Karpas-422 (cell line): Measurements from ENCODE around the gene AIM2. TPM values are rescaled to one million over a fixed set of nuclear protein-coding genes. Genes with fewer than 3 reads are reported as not detected.

Experiments
- DNase-seq: peaks from one replicate; pipeline ENCODE4 v3.0.0-alpha.2; 2015
- H2AFZ ChIP-seq: fragments of 200-600 bp; sonication (generic); 2 replicates; pipeline ENCODE4 v1.6.1; 2014; ENCODE audit warnings: antibody characterized with exemption, low read length, mixed read lengths
- H3K27ac ChIP-seq: fragments of 200-600 bp; sonication (generic); 2 replicates; pipeline ENCODE4 v1.5.1; 2014; ENCODE audit warnings: mild to moderate bottlenecking, low read length, moderate library complexity
- H3K27me3 ChIP-seq: fragments of 200-600 bp; sonication (generic); 2 replicates; pipeline ENCODE4 v1.6.1; 2014; ENCODE audit warnings: low read length, mixed read lengths
- H3K36me3 ChIP-seq: fragments of 200-600 bp; sonication (generic); 2 replicates; pipeline ENCODE4 v1.6.1; 2014; ENCODE audit warnings: low read length, mixed read lengths; ENCODE audit not compliant: insufficient read depth
- H3K4me1 ChIP-seq: fragments of 200-600 bp; sonication (generic); 2 replicates; pipeline ENCODE4 v1.6.1; 2014; ENCODE audit warnings: mild to moderate bottlenecking, low read length, mixed read lengths
- H3K4me2 ChIP-seq: fragments of 200-600 bp; sonication (generic); 2 replicates; pipeline ENCODE4 v1.6.1; 2014; ENCODE audit warnings: low read length, low read depth, mild to moderate bottlenecking; ENCODE audit not compliant: poor library complexity, severe bottlenecking
- H3K4me3 ChIP-seq: fragments of 200-600 bp; sonication (generic); 2 replicates; pipeline ENCODE4 v1.5.1; 2014; ENCODE audit warnings: mild to moderate bottlenecking, antibody characterized with exemption, low read length, mixed read lengths
- H3K79me2 ChIP-seq: fragments of 200-600 bp; sonication (generic); 2 replicates; pipeline ENCODE4 v1.6.1; 2014; ENCODE audit warnings: mild to moderate bottlenecking, low read length, mixed read lengths
- H3K9ac ChIP-seq: fragments of 200-600 bp; sonication (generic); 2 replicates; pipeline ENCODE4 v1.6.0; 2014; ENCODE audit warnings: low read length
- H3K9me2 ChIP-seq: fragments of 200-600 bp; sonication (generic), shearing (Covaris generic); replicated peaks from 2 replicates; pipeline ENCODE4 v1.6.0; 2014; ENCODE audit warnings: mild to moderate bottlenecking, low read length, moderate library complexity; ENCODE audit not compliant: insufficient read depth
- H3K9me3 ChIP-seq: fragments of 300-700, 200-600 bp; sonication (generic); 2 replicates; pipeline ENCODE4 v1.6.1; 2014; ENCODE audit warnings: low read length, mixed read lengths
- H4K20me1 ChIP-seq: fragments of 200-600 bp; sonication (generic); 2 replicates; pipeline ENCODE4 v1.6.1; 2014; ENCODE audit warnings: mild to moderate bottlenecking, antibody characterized with exemption, low read length, low read depth; ENCODE audit not compliant: insufficient read depth
- total RNA-seq: library from RNA; depleted of rRNA; stranded (reverse); fragments of >200 nt; shearing (Covaris generic); gene quantifications from 2 replicates; pipeline ENCODE4 v1.2.3, GENCODE V29; 2014; ENCODE audit warnings: low replicate concordance

AIM2 gene
- total RNA-seq, 1 experiment from 2014 or later = 2.1 TPM

GRCh38 chr1:159088050-159088449, 11.5 kb upstream of the AIM2 start:
- Histone ChIP-seq H3K4me3 (no peak overlapping the region), H3K4me1 (peaks cover 13% of the 10 kb centered on the region), H3K79me2 (no peaks in the 10 kb centered on the region), H4K20me1 (no peaks in the 10 kb centered on the region), H3K9me3 (no peaks in the 10 kb centered on the region), H2AFZ (0 out of 2 replicates have a peak overlapping the region, but pooled peaks have one; percentile 15), H3K4me2 (peak overlapping the region; percentile 3), H3K9ac (no peak overlapping the region), H3K9me2 (no peaks in the 10 kb centered on the region), H3K27ac (no peak overlapping the region), H3K36me3 (no peaks in the 10 kb centered on the region), H3K27me3 (no peaks in the 10 kb centered on the region)
- no peak for DNase-seq

- no peak for DNase-seq
- Histone ChIP-seq H3K9ac (no peak overlapping the region), H3K27ac (no peak overlapping the region), H3K4me1 (peaks cover 13% of the 10 kb centered on the region), H3K79me2 (no peaks in the 10 kb centered on the region), H3K4me3 (no peak overlapping the region), H4K20me1 (no peaks in the 10 kb centered on the region), H3K9me2 (no peaks in the 10 kb centered on the region), H3K36me3 (no peaks in the 10 kb centered on the region), H3K27me3 (no peaks in the 10 kb centered on the region), H3K9me3 (no peaks in the 10 kb centered on the region), H3K4me2 (no peak overlapping the region), H2AFZ (no peak overlapping the region)
Measured at GRCh38 chr1:159084867-159085266, 8.3 kb upstream of the AIM2 start.

- H3K4me1 ChIP-seq = peaks cover 13% of the 10 kb centered on the region
- no peak overlapping the region for H3K4me2 ChIP-seq
- no peaks in the 10 kb centered on the region for H3K9me2 ChIP-seq
- H3K27ac ChIP-seq = no peak overlapping the region
- H3K9ac ChIP-seq = no peak overlapping the region
- no peaks in the 10 kb centered on the region for H3K9me3 ChIP-seq
- no peaks in the 10 kb centered on the region for H4K20me1 ChIP-seq
- DNase-seq = no peak
- no peak overlapping the region for H2AFZ ChIP-seq
- H3K79me2 ChIP-seq = no peaks in the 10 kb centered on the region
- H3K27me3 ChIP-seq = no peaks in the 10 kb centered on the region
- H3K36me3 ChIP-seq = no peaks in the 10 kb centered on the region
- no peak overlapping the region for H3K4me3 ChIP-seq
Measured at GRCh38 chr1:159084152-159084551, 7.6 kb upstream of the AIM2 start.

GRCh38 chr1:159083013-159083412, 6.4 kb upstream of the AIM2 start:
- Histone ChIP-seq H4K20me1 (no peaks in the 10 kb centered on the region), H3K4me3 (no peak overlapping the region), H3K9me2 (no peaks in the 10 kb centered on the region), H3K27me3 (no peaks in the 10 kb centered on the region), H2AFZ (no peak overlapping the region), H3K9me3 (no peaks in the 10 kb centered on the region), H3K4me2 (no peak overlapping the region), H3K79me2 (no peaks in the 10 kb centered on the region), H3K9ac (no peak overlapping the region), H3K4me1 (peaks cover 2% of the 10 kb centered on the region; the same call in 1 of the 2 replicates), H3K36me3 (no peaks in the 10 kb centered on the region), H3K27ac (no peak overlapping the region)
- DNase-seq = no peak

GRCh38 chr1:159081626-159082025, 5.1 kb upstream of the AIM2 start:
- no peaks in the 10 kb centered on the region for H3K9me3 ChIP-seq
- no peaks in the 10 kb centered on the region for H3K9me2 ChIP-seq
- H3K27ac ChIP-seq = no peak overlapping the region
- no peak for DNase-seq
- peaks cover 6% of the 10 kb centered on the region for H3K4me1 ChIP-seq
- H3K4me2 ChIP-seq = no peak overlapping the region
- no peaks in the 10 kb centered on the region for H3K27me3 ChIP-seq
- no peaks in the 10 kb centered on the region for H3K36me3 ChIP-seq
- H3K79me2 ChIP-seq = no peaks in the 10 kb centered on the region
- H2AFZ ChIP-seq = no peak overlapping the region
- no peaks in the 10 kb centered on the region for H4K20me1 ChIP-seq
- no peak overlapping the region for H3K4me3 ChIP-seq
- H3K9ac ChIP-seq = no peak overlapping the region

- Histone ChIP-seq H4K20me1 (no peaks in the 10 kb centered on the region), H3K9ac (no peak overlapping the region), H3K4me2 (no peak overlapping the region), H3K36me3 (no peaks in the 10 kb centered on the region), H3K4me1 (peaks cover 11% of the 10 kb centered on the region), H3K4me3 (no peak overlapping the region), H3K27ac (no peak overlapping the region), H3K9me2 (no peaks in the 10 kb centered on the region), H3K9me3 (no peaks in the 10 kb centered on the region), H2AFZ (no peak overlapping the region), H3K79me2 (no peaks in the 10 kb centered on the region), H3K27me3 (no peaks in the 10 kb centered on the region)
- DNase-seq = no peak
Measured at GRCh38 chr1:159079525-159079924, 3.0 kb upstream of the AIM2 start.

- Histone ChIP-seq H3K9me2 (no peaks in the 10 kb centered on the region), H2AFZ (peak overlapping the region; percentile 72), H3K27me3 (no peaks in the 10 kb centered on the region), H3K9ac (no peak overlapping the region), H3K27ac (no peak overlapping the region), H3K79me2 (no peaks in the 10 kb centered on the region), H3K4me3 (no peak overlapping the region; the same call in 1 of the 2 replicates), H3K4me2 (peak overlapping the region; percentile 7), H3K4me1 (peaks cover 11% of the 10 kb centered on the region), H3K9me3 (no peaks in the 10 kb centered on the region), H3K36me3 (no peaks in the 10 kb centered on the region), H4K20me1 (no peaks in the 10 kb centered on the region)
- DNase-seq = no peak
Measured at GRCh38 chr1:159077120-159077961, 775 bp upstream of the AIM2 start.

- no peaks in the 10 kb centered on the region for H3K36me3 ChIP-seq
- H3K4me3 ChIP-seq = no peak overlapping the region
- H3K4me2 ChIP-seq = no peak overlapping the region
- no peaks in the 10 kb centered on the region for H3K79me2 ChIP-seq
- peak; percentile 81 for DNase-seq
- H3K27me3 ChIP-seq = no peaks in the 10 kb centered on the region
- peaks cover 51% of the 10 kb centered on the region for H3K4me1 ChIP-seq
- H3K9ac ChIP-seq = no peak overlapping the region
- no peak overlapping the region for H3K27ac ChIP-seq
- 0 out of 2 replicates have a peak overlapping the region, but pooled peaks have one; percentile 30 for H2AFZ ChIP-seq
- no peaks in the 10 kb centered on the region for H4K20me1 ChIP-seq
- H3K9me2 ChIP-seq = no peaks in the 10 kb centered on the region
- H3K9me3 ChIP-seq = no peaks in the 10 kb centered on the region
Measured at GRCh38 chr1:159071970-159072582, 4.5 kb downstream of the AIM2 start.
